ENCODE data around the gene OGDH.
"Not testable (repeated sequence)": the region's sequence is repeated elsewhere in the genome, so short reads cannot be mapped to it uniquely, and the experiment has no call there.

The OGDH gene

GRCh38 chr7:44667190-44667589 lies 60.8 kb downstream of the OGDH start:
- no peak for DNase-seq (ENCODE audit: low read depth, low spot score)

GRCh38 chr7:44671069-44671468 lies 64.6 kb downstream of the OGDH start:
- DNase-seq (ENCODE audit: low read depth, low spot score): no peak

- DNase-seq (ENCODE audit: low read depth, low spot score): no peak
These were observed 66.9 kb downstream of the OGDH start for GRCh38 chr7:44673324-44673723.

GRCh38 chr7:44673771-44674170 lies 67.3 kb downstream of the OGDH start:
- no peak for DNase-seq (ENCODE audit: low read depth, low spot score)

GRCh38 chr7:44674381-44674780 lies 68.0 kb downstream of the OGDH start:
- DNase-seq (ENCODE audit: low read depth, low spot score): no peak

- DNase-seq (ENCODE audit: low read depth, low spot score): no peak
These were observed 70.3 kb downstream of the OGDH start for GRCh38 chr7:44676776-44677175.

- DNase-seq (ENCODE audit: low read depth, low spot score): no peak
These were observed 71.7 kb downstream of the OGDH start for GRCh38 chr7:44678101-44678470.

GRCh38 chr7:44678471-44679179 lies 72.2 kb downstream of the OGDH start:
- no peak for DNase-seq (ENCODE audit: low read depth, low spot score)

GRCh38 chr7:44681645-44682044 lies 75.2 kb downstream of the OGDH start:
- no peak for DNase-seq (ENCODE audit: low read depth, low spot score)

- DNase-seq (ENCODE audit: low read depth, low spot score): no peak
These were observed 79.3 kb downstream of the OGDH start for GRCh38 chr7:44685723-44686122.

GRCh38 chr7:44689427-44689826 lies 83.0 kb downstream of the OGDH start:
- DNase-seq (ENCODE audit: low read depth, low spot score): no peak

- no peak for DNase-seq (ENCODE audit: low read depth, low spot score)
These were observed 87.3 kb downstream of the OGDH start for GRCh38 chr7:44693641-44694313.

- no peak for DNase-seq (ENCODE audit: low read depth, low spot score)
These were observed 87.9 kb downstream of the OGDH start for GRCh38 chr7:44694326-44694725.

- no peak for DNase-seq (ENCODE audit: low read depth, low spot score)
These were observed 88.3 kb downstream of the OGDH start for GRCh38 chr7:44694766-44695165.

- no peak for DNase-seq (ENCODE audit: low read depth, low spot score)
These were observed 89.3 kb downstream of the OGDH start for GRCh38 chr7:44695756-44696155.

GRCh38 chr7:44696728-44697127 lies 90.3 kb downstream of the OGDH start:
- DNase-seq (ENCODE audit: low read depth, low spot score): no peak

- no peak for DNase-seq (ENCODE audit: low read depth, low spot score)
These were observed 91.0 kb downstream of the OGDH start for GRCh38 chr7:44697136-44698045.

GRCh38 chr7:44698046-44698580 lies 91.7 kb downstream of the OGDH start:
- DNase-seq (ENCODE audit: low read depth, low spot score): no peak

- DNase-seq (ENCODE audit: low read depth, low spot score): not testable (repeated sequence)
These were observed 93.2 kb downstream of the OGDH start for GRCh38 chr7:44699598-44699997.

GRCh38 chr7:44700322-44700721 lies 93.9 kb downstream of the OGDH start:
- DNase-seq (ENCODE audit: low read depth, low spot score): no peak

GRCh38 chr7:44703391-44703790 lies 97.0 kb downstream of the OGDH start:
- not testable (repeated sequence) for DNase-seq (ENCODE audit: low read depth, low spot score)

- DNase-seq (ENCODE audit: low read depth, low spot score): no peak
These were observed 97.5 kb downstream of the OGDH start for GRCh38 chr7:44703921-44704320.
